ENCODE data around the gene WNT2B.

The WNT2B gene

DNA sequence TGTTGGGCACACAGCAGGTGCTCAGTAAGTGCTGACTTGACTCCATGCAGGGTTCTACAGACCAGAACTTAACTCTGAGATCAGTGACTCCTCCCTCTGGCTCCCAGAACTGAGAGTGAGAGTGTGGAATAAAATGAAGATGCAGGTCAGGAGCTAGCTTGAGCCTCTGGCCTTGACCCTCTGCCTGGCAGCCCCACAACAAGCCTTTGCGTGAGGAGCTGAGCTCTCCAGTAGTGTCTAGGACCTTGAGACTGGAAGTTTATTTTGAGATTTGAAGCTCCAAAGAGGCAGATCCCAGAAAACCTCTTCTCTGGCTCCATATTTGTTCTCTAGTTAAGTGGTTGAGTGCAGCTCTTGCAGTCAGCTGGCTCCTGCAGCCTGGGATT, 3.4 kb upstream of the WNT2B start:
- no peak for FAIRE-seq

DNA sequence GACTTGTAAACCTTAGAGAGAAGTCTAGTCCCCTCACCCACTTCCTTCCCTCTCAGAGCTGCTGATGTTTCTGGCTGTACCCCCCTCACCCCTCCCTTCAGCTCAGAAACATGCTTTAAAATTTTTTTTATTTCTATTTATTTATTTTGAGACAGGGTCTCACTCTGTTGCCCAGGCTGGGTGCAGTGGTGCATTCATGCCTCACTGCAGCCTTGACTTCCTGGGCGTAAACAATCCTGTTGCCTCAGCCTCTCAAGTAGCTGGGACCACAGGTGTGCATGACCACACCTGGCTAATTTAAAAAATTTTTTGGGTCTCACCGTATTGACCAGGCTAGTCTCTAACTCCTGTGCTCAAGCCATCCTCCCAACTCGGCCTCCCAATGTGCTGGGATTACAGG, 2.9 kb upstream of the WNT2B start:
- FAIRE-seq: no peak

DNA sequence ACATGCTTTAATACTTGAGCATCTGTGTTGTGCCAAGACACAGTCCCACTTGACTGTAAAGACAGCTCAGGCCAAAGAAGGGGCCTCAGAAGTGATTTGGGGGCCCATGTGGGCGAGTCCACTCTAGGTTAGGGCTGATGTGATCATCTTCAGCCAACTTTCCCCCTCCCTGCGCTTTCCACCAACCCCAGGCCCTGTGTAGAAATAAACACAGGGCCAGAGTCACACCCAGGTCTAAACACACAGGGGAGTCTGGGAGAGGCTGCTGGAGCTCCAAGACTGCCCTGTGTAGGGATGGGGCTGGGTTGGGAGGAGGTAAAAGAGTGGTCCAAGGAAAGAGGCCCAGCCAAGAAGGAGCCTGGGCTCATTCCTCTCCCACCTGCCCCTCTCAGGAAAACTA, 2.5 kb upstream of the WNT2B start:
- FAIRE-seq: no peak

DNA sequence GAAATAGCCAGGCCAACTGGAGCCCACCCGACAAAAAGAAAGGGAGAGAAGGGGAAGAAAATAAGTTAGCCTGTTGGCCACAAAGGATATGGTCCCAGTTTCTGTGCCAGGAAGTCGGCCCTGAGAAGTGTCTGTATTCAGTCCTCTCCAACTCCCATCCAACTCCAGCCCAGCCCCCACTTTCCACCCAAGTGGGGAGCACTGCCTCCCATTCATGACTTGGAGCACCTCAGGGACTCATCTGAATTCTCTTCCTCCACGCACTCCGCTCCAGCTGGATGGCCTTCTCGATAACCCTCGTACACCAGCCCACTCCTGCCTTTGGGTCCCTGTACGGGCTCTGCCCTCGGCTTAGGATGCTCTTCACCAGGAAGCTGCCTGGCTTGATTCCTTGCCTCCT, 2.0 kb upstream of the WNT2B start:
- FAIRE-seq: no peak

DNA sequence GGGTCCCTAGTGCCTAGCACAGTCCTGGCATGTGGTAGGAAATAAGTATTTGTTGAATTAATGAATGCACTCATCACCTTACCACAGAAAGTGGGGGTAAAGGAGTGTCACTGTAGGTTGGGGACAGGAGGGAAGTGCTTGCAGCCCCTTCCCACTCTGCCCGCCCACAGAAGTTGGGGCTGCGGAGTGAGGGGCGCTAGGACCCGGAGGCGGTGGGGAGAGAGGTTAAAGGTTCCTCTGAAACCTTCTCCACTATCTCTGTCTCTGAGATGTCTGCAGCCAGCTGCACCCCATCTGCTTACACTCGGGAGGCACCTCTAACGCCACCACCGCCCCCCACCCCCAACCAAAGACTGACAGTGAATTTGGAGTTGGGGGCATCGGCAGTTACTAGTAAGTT, 1.4 kb upstream of the WNT2B start:
- no peak for FAIRE-seq

DNA sequence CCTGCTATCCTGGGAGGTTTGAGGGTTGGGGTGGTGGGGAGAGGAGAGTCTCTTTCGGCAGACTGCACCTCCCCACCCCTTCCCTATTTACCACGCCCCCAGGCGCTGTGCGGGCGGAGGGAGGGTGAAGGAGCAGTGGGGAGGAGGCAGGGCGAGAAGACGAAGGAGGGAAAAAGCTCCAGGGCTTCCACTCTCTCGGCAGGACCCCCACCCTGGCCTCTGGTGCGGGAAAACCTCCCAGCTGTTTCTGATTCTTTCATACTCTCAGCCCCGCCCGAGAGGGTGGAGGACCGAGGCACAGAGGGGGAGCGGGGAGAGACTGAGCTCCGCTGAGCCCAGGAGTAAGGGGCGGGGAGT, 866 bp upstream of the WNT2B start:
- no peak for FAIRE-seq

DNA sequence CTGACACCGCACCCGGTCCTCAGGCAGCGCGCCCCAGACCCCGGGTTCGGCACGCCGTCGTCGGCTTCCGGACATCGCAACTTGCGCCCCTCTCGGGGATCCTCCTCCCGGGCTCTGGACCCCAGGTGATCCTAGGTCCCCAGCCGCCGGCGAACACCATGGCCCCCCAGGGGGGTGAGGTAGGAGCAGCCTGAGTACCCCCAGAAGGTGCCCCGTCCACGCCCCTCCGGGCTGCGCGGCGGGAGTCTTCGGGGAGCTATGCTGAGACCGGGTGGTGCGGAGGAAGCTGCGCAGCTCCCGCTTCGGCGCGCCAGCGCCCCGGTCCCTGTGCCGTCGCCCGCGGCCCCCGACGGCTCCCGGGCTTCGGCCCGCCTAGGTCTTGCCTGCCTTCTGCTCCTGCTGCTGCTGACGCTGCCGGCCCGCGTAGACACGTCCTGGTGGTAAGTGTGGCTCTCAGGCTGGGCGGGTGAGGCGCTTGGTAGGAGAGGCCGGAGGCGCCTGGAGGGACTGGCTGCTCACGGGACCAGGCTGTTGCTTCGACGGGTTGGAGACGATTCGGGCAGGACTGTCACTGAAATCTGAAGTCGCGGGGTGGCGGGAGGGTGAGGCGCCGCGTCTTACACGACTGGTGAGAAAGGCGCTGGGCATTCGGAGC, 367 bp downstream of the WNT2B start:
- no peak for FAIRE-seq

DNA sequence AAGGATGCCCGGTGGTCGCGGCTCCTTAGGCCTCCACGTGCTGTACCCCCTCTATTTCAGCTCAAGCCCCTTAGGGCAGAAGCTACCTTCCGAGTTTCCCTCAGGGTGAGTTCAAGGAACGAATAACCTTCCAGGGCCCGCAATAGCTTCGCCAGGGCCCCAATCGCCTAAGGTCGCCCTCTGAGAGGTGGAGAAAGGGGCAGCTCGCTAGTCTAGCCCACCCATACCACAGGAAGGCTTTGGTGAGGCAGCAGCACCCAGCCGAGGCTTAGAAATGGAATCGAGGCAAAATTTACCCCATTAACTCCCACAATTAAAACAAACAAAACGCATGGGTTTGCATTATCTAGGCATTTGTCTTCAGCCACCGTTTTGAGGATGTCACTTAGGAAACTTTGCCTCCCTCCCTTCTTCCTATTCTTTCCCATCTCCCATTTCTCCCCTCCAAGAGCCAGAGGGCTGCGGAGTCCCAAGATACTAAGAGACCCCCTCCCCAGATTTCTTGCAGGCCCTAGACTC, 954 bp downstream of the WNT2B start:
- no peak for FAIRE-seq

DNA sequence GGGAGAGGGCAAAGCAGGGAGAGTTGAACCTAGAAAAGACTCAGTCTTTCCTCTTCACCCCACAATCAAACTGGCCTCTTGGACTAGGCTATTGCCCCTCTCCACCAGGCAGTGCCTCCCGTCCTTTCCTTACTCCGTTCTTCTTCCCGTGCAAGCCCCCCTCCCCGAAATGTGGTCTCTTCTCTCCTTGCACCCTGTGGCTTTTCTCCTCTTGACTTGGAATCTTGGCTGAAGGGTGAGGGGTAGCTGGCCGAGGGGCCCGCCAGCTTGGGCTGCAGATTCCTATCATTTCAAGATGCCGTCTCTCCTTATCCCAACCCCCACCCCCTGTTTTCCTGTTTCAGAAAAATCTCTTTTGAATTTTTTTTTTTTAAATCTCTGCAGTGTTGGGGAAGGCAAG, 1.6 kb downstream of the WNT2B start:
- FAIRE-seq: no peak

DNA sequence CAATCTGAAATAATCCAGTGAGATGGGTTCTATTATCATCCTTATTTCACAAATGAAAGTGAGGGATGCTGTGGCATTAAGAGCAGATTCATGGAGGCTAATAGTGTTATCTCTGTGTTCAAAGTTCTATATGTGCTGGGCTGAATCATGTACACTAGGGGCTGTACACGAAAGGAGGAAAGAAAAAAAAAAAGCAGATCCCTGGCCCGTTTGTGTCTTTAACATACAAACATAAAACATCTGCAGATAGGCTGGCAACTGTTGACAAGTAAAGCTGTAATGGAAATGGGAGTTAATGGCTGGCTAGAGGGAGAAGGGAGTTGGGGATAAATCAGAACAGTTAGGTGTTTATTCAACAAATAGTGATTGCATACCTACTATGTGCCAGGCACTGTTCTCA, 3.1 kb downstream of the WNT2B start:
- no peak for FAIRE-seq

DNA sequence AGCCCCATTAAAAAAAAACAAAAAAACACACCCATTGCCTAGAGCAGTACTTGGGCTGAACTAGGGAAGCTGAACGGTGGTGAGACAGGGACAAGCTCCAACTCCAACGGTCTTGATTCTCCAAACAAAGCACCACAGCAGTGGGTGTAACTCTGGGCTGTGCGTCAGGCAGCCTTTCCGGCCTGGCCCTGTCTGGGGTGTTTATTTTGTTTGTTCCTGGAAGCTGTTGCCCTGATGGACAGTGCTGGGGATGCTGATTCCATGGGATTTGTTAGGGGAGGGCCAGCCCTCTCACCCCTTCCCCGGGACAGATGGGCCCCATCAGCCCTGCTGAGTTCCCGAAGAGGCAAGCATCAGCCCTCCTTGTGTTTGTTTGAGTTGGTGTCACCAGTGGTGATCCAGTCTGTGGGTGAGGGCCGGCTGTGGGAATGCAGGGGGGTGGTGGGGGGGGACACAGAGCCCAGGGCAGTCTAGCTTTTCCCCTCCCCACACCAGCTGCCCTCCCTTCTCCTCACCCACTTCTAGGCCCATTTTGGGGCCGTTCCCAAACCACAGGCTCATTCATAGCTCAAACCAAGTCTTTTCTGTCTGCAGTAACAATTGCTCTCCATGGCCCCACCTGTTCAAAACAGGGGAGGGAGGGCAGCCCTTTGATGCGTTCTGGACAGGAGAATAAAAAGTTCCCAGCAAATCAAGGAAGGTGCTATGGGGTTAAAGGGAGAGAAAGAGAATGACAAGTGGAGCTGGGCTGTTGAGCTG, 4.5 kb downstream of the WNT2B start:
- FAIRE-seq: no peak

DNA sequence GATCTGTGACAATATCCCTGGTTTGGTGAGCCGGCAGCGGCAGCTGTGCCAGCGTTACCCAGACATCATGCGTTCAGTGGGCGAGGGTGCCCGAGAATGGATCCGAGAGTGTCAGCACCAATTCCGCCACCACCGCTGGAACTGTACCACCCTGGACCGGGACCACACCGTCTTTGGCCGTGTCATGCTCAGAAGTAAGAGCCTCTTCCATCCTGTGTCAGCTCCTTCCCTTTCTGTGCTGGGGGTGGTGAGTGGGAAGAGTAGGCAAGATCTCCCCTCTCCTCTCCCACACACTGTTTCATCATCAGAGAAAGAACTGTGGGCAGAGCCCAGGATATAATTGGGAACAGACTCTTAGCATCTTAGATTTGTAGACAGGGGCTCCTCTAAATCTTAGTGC, 6.1 kb downstream of the WNT2B start:
- no peak for FAIRE-seq

DNA sequence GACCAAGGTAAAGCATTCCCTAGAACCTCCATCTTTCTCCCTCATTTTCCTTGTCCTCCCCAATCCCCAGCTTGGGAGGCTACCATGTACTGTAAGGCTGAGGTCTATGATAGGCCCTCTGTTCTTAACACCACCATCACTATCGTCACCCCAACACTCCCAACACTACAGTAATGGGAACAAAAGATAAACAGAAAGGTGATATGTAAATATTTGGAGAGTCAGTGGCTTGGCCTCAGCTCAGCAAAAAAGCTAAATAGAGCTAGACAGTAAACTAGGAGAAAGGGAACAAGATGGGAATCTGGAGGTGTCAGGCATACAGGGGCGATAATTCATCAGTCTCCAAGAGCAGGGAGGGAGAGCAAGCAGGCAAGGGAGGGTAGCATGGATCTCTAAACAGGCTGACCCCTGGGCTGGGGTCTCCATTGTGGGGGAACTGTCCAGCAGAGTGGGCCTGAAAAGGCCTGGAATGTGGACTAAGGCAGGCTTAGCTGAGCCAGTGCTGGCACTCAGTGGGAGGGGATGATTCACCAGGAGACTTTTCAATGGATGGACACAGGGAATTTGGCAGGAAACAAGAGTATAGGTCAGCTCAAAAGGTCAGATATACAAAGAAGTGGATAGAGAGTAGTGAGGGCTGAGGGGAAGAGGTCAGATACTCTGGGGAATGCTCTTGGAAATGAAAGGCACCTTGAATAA, 6.7 kb downstream of the WNT2B start:
- FAIRE-seq: no peak

DNA sequence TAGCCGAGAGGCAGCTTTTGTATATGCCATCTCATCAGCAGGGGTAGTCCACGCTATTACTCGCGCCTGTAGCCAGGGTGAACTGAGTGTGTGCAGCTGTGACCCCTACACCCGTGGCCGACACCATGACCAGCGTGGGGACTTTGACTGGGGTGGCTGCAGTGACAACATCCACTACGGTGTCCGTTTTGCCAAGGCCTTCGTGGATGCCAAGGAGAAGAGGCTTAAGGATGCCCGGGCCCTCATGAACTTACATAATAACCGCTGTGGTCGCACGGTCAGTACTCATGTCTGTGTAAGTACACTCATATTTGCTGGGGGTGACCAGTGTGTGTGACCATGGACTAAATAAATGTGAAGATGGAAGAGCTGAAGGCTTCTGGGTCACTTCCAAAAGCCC, 7.4 kb downstream of the WNT2B start:
- no peak for FAIRE-seq

DNA sequence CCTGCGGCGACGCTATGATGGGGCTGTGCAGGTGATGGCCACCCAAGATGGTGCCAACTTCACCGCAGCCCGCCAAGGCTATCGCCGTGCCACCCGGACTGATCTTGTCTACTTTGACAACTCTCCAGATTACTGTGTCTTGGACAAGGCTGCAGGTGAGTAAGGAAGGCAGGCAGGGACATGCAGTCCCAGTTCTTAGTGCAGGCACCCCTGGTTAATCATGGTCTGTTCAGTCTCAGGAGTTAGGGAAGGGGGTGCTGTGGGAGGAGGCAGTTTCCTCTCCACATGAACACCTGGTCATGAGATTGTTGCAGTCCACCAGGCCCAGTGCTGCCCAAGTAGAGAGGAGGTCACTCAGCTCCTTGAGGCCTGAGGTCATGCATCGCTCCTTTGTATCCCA, 8.5 kb downstream of the WNT2B start:
- FAIRE-seq: no peak

DNA sequence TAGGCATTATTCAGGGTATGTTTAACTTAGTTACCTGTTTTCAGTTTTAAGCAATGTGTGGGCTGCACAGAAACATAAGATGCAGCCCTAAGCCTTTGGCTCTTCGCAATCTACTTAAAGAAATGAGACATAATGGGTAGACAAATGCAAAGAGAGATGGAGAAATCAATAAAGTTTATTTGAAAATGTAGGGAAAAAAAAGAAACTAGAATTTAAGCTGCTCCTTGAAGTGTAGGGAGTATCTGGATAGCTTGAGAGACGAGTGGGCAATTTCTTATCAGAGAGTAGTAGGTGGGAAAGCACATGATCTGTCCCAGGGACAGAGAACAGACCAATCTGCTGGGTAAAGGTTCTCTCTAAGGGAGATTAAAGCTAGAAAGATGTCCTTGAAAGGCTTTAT, 8.9 kb downstream of the WNT2B start:
- FAIRE-seq: no peak

DNA sequence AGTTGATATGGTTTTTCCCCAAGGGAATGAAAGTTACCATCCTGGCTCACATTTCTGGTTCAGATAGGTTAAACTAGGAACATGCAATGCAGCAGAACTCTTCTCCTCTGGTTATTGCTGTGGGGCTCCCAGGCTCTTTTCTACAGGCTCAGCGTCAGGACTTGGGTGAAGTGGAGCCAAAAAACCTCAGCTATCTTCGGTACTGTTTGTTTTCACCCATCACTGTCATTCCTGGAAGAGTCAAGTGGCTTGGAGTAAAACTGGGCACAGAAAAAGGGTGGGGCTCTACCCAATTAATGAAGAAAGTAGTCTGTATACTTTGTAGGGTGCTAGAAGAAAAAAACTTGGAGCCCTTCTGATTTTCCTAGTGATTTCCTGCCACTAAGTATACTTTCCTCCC, 9.4 kb downstream of the WNT2B start:
- FAIRE-seq: no peak

DNA sequence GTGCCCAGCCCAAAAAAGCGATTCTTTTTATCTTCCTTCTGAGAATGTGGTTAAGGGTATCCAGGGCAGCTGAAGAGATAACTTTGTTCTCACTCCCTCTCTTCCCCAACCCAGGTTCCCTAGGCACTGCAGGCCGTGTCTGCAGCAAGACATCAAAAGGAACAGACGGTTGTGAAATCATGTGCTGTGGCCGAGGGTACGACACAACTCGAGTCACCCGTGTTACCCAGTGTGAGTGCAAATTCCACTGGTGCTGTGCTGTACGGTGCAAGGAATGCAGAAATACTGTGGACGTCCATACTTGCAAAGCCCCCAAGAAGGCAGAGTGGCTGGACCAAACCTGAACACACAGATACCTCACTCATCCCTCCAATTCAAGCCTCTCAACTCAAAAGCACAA, 11.4 kb downstream of the WNT2B start:
- no peak for FAIRE-seq

DNA sequence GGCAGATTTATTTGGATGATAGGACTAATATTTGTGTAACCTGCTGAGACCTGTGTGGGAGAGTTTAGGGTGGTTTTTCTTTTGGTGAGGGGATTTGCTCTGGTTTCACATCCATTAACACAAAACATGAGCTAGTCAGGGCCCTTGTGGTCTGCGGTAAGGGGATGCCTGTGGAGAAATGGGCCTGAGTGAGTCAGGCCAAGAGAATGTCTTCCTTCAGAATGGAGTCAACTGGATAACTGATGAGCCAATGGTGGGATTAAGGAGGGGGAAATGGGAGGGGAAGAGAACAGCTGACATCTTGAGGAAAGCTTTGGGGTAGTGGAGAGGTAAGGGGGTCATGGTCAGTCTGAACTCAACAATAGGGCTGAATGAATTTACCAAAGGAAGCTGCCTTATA, 13.9 kb downstream of the WNT2B start:
- FAIRE-seq: no peak

DNA sequence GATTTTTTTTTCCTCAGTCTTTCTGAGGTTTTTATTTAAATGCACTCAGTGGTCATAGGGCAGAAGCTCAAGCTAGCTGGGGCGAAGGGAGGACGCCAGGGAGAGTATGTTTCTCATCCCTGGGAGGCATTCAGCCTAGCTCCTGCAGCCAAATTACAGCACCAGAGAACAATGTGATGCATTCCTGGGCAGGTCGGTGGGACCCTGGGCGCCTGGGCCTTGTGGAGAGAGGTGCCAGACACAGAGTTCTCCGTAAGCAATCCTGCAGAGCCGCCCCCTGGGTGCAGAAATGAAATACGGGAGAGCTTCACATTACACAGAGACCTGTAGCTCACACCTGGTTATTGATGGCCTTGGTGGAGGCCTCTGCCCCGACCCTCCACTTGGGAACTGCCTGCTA, 15.5 kb downstream of the WNT2B start:
- FAIRE-seq: no peak

DNA sequence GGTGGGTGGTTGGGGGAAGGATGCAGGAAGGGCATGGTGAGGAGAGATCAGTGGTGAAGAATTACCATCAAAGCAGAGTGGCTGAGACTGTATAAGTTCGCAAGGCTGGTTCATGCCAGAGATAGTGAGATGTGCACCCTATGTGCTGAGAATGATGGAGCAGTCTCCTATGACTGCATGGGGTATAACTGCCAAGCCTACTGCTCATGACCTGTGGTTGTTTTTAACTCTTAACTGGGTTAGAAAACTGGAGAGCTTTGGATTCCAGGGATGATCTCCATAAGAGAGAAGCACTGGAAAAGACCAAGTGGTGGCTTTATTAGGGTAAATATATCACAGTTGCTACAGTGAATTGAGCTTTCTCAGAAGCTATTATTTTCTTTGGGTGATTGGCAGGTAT, 16.2 kb downstream of the WNT2B start:
- FAIRE-seq: no peak

DNA sequence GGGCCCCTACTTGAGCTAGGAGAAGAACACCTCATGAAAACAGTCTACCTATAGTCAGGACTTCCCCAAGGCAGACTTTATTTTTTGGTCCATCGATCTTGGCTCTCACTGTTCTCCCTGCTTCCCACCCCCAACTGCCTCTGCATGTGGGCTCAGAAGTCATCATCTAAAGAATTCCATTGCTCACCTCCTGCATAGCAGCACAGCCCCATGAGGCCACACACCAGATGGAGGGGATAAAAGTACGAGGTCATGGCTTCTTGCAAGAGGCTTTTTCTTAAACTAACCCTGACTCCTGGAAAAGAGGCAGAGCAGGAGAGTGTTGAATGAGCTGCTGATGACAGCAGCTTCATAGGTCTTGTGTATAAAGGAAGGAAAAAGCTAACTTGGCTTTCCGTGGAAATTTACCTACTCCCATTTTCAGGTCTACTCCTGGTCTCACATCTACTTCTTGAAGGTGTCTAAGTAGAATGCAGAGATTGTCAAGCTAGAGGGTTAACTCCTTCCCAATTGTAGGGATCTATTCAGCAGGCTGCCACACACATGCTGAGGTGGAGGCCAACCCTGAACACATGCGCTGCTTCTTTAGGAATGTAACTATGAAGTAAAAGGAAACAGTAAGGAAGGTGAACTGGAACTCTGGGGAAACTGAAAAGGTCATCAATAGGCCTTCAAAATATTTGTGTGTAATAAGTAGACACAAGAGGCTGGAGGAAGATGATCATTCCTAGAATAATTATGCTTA, 18.7 kb downstream of the WNT2B start:
- FAIRE-seq: peak; percentile 41

DNA sequence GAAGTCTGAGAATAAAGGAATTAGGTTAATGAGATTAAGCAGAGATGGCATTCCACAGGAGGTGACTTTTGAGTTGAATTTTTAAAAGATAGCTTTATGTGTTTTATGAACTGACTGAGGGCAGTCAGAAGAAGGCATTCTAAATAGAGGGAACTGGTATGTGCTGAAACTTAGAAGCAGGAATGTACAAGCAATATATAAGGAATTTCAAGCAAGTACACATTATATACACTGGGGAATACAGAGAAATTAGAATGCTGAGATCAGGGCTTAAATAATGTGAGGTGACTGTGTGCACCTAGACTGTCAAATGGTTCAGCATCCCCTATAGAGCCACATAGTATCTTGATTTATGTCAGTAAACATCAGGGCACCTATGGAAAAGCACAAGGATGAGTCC, 19.3 kb downstream of the WNT2B start:
- FAIRE-seq: no peak
